Activated B cell treated with CpG ODN at 0.5 μM for 24 hours (primary cell): ENCODE results near the gene OAS2. TPM values are rescaled to one million over a fixed set of nuclear protein-coding genes. Genes with fewer than 3 reads are reported as not detected.

ENCODE experiments used
- ATAC-seq: fragments of 200-7000 bp; cut with Tn5 transposase; one replicate; pipeline ENCODE4 v1.10.0; 2021; ENCODE audit warnings: low read depth, mild to moderate bottlenecking, moderate library complexity
- CTCF ChIA-PET: fragments of 350-600 bp; sonication (Branson Sonifier 250); formaldehyde crosslinking; loops from one replicate; lab custom pipeline; 2021; ENCODE audit warnings: antibody characterized with exemption; lab: Charles Lee
- POLR2A ChIA-PET: fragments of 350-600 bp; sonication (Branson Sonifier 250); formaldehyde crosslinking; loops from one replicate; lab custom pipeline; 2021; ENCODE audit warnings: antibody characterized with exemption; lab: Charles Lee
- DNase-seq: peaks from one replicate; pipeline ENCODE4 v3.0.0; 2022
- H3K27ac Mint-ChIP-seq: one replicate; pipeline ENCODE4 v1.8.0; 2020; ENCODE audit warnings: mixed read lengths
- H3K27me3 Mint-ChIP-seq: one replicate; pipeline ENCODE4 v1.8.0; 2021; ENCODE audit warnings: mixed read lengths
- H3K36me3 Mint-ChIP-seq: one replicate; pipeline ENCODE4 v1.8.0; 2021; ENCODE audit warnings: low read depth, mixed read lengths
- H3K4me1 Mint-ChIP-seq: one replicate; pipeline ENCODE4 v1.8.0; 2021; ENCODE audit warnings: mixed read lengths
- H3K4me3 Mint-ChIP-seq: one replicate; pipeline ENCODE4 v1.8.0; 2020; ENCODE audit warnings: mild to moderate bottlenecking, mixed read lengths
- H3K9me3 Mint-ChIP-seq: one replicate; pipeline ENCODE4 v1.8.0; 2020; ENCODE audit warnings: mixed read lengths
- intact Hi-C: fragments of 100-400 bp; cut with micrococcal nuclease; formaldehyde crosslinking; loops from one replicate; pipeline ENCODE4 v1.15.1; 2024
- total RNA-seq: library from RNA; stranded (reverse); gene quantifications from 2 replicates; pipeline ENCODE4 v1.2.3, GENCODE V29; 2022
- TF ChIP-seq, protein P1 (sequence below): fragments of 200-600 bp; IDR thresholded peaks from one replicate; pipeline ENCODE4 v1.8.0; 2022; ENCODE audit warnings: antibody characterized with exemption, mild to moderate bottlenecking

OAS2 gene
- total RNA-seq, 1 donor from 2014 or later, result 51.9 TPM

DNA sequence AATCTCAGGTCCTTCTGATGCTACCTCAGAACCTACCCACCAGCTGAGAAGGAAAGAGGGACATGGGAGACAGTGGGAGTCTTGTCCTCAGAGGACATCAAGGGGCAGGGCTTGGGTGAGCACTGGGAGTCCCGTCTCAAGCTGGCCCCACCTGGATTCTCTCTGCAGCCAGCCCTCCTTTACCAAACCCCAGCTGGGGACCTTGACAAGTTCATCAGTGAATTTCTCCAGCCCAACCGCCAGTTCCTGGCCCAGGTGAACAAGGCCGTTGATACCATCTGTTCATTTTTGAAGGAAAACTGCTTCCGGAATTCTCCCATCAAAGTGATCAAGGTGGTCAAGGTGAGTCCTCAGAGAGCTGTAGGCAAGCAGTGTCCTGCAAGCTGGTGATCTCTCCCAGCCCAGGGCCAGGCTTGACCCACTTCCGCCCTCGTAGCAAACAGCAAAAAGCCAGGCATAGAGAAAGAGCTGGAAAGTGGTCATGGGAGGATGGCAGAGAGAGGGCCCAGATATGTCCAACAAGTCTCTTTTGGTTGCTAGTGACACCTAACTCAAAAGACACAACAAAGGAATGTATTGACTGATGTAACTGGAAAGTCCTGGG lies 14.2 kb upstream of the OAS2 start:
- Mint-ChIP-seq H3K36me3 (peaks cover 76% of the 10 kb centered on the region), H3K27ac (no peak overlapping the region), H3K4me1 (no peaks in the 10 kb centered on the region), H3K27me3 (no peaks in the 10 kb centered on the region), H3K9me3 (peaks cover 5% of the 10 kb centered on the region), H3K4me3 (no peak overlapping the region)
- ChIA-PET CTCF (no interaction called here), POLR2A (interaction anchor here (0.5 kb wide), 1 partner anchor 10 kb away, joined by 10 read pairs; no protein-coding TSS in a partner anchor)
- ATAC-seq (no peak), DNase-seq (no peak)
- TF ChIP-seq, protein P1, sequence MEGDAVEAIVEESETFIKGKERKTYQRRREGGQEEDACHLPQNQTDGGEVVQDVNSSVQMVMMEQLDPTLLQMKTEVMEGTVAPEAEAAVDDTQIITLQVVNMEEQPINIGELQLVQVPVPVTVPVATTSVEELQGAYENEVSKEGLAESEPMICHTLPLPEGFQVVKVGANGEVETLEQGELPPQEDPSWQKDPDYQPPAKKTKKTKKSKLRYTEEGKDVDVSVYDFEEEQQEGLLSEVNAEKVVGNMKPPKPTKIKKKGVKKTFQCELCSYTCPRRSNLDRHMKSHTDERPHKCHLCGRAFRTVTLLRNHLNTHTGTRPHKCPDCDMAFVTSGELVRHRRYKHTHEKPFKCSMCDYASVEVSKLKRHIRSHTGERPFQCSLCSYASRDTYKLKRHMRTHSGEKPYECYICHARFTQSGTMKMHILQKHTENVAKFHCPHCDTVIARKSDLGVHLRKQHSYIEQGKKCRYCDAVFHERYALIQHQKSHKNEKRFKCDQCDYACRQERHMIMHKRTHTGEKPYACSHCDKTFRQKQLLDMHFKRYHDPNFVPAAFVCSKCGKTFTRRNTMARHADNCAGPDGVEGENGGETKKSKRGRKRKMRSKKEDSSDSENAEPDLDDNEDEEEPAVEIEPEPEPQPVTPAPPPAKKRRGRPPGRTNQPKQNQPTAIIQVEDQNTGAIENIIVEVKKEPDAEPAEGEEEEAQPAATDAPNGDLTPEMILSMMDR, result no peak
- intact Hi-C loops, result no loop called here

DNA sequence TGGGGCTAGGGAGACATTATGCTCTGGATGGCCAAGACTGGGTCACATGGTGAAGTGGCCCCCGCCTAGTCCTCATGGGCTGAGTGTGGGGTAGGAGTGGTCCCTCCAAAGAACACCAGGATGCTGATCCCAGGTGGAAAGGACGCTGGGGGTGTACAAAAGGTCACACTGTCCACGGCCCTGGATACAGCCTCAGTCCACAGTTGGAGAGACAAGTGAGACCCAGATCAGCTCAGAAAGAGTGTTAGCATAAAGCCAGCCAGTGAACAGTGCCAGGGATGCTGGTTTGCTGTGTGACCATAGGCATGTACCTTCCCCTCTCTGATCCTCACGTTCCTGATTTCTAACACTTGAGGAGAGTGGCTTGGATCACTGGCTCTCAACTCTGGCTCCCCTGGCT lies 13.4 kb upstream of the OAS2 start:
- H3K27ac Mint-ChIP-seq, result no peak overlapping the region
- peaks cover 4% of the 10 kb centered on the region for H3K9me3 Mint-ChIP-seq
- DNase-seq, result no peak
- no peak for ATAC-seq
- no peak overlapping the region for H3K4me3 Mint-ChIP-seq
- H3K27me3 Mint-ChIP-seq, result no peaks in the 10 kb centered on the region
- ChIA-PET CTCF (no interaction called here), POLR2A (no interaction called here)
- intact Hi-C loops, result no loop called here
- H3K36me3 Mint-ChIP-seq, result peaks cover 75% of the 10 kb centered on the region
- no peaks in the 10 kb centered on the region for H3K4me1 Mint-ChIP-seq
- TF ChIP-seq, protein P1, result no peak

DNA sequence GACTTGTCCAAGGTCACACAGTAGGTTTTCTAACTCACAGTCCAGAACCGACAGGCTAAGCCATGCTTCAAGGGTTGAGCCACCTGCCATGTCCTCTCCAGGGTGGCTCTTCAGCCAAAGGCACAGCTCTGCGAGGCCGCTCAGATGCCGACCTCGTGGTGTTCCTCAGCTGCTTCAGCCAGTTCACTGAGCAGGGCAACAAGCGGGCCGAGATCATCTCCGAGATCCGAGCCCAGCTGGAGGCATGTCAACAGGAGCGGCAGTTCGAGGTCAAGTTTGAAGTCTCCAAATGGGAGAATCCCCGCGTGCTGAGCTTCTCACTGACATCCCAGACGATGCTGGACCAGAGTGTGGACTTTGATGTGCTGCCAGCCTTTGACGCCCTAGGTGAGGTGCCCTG lies 12.7 kb upstream of the OAS2 start:
- ChIA-PET POLR2A (no interaction called here), CTCF (no interaction called here)
- no peak overlapping the region for H3K27ac Mint-ChIP-seq
- no peaks in the 10 kb centered on the region for H3K27me3 Mint-ChIP-seq
- DNase-seq (no peak), ATAC-seq (no peak)
- peaks cover 3% of the 10 kb centered on the region for H3K9me3 Mint-ChIP-seq
- no peak overlapping the region for H3K4me3 Mint-ChIP-seq
- intact Hi-C loops, result no loop called here
- H3K4me1 Mint-ChIP-seq, result no peaks in the 10 kb centered on the region
- peaks cover 78% of the 10 kb centered on the region for H3K36me3 Mint-ChIP-seq
- TF ChIP-seq, protein P1, result no peak

DNA sequence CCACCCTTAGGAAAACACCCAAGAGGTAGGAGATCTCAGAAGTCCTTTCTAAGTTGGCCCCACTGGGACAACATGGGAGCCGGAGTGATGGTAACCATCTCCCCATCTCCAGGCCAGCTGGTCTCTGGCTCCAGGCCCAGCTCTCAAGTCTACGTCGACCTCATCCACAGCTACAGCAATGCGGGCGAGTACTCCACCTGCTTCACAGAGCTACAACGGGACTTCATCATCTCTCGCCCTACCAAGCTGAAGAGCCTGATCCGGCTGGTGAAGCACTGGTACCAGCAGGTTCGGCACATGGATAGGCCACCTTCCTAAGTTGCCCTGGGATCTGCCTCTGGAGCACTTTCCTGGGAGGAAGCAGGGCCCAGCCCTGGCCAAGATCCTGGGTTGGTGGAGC lies 11.0 kb upstream of the OAS2 start:
- DNase-seq (no peak), ATAC-seq (no peak)
- peaks cover 64% of the 10 kb centered on the region for H3K36me3 Mint-ChIP-seq
- H3K4me1 Mint-ChIP-seq, result no peaks in the 10 kb centered on the region
- TF ChIP-seq, protein P1, result no peak
- no peak overlapping the region for H3K4me3 Mint-ChIP-seq
- no peak overlapping the region for H3K27ac Mint-ChIP-seq
- POLR2A ChIA-PET, result interaction anchor here (0.9 kb wide), 2 partner anchors 10 to 11 kb away, joined by 4 read pairs; partner anchors contain the start of gene OAS2
- no peaks in the 10 kb centered on the region for H3K27me3 Mint-ChIP-seq
- intact Hi-C loops, result no loop called here
- no peaks in the 10 kb centered on the region for H3K9me3 Mint-ChIP-seq
- CTCF ChIA-PET, result no interaction called here

DNA sequence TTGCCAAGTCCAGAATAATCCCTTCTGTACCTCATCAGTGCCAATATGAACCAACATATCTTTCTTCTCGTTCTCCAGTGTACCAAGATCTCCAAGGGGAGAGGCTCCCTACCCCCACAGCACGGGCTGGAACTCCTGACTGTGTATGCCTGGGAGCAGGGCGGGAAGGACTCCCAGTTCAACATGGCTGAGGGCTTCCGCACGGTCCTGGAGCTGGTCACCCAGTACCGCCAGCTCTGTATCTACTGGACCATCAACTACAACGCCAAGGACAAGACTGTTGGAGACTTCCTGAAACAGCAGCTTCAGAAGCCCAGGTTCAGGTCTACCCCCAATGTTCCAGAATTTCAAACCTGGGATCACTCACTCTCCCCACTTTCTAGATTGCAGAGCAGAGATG lies 10.5 kb upstream of the OAS2 start:
- no peak overlapping the region for H3K4me3 Mint-ChIP-seq
- CTCF ChIA-PET, result no interaction called here
- intact Hi-C loops, result no loop called here
- no peaks in the 10 kb centered on the region for H3K9me3 Mint-ChIP-seq
- ATAC-seq (no peak), DNase-seq (no peak)
- H3K36me3 Mint-ChIP-seq, result peaks cover 58% of the 10 kb centered on the region
- POLR2A ChIA-PET, result no interaction called here
- H3K27ac Mint-ChIP-seq, result no peak overlapping the region
- H3K27me3 Mint-ChIP-seq, result no peaks in the 10 kb centered on the region
- H3K4me1 Mint-ChIP-seq, result no peaks in the 10 kb centered on the region
- TF ChIP-seq, protein P1, result no peak
